SW 1271 (cell line): Measurements from ENCODE around the gene SLC12A8.

Source experiments
- DNase-seq, 2 experiments: peaks; one replicate each; lab custom pipeline; 2025; lab: John Stamatoyannopoulos, UW

Gene SLC12A8

GRCh38 chr3:125052624-125053303 lies 159.8 kb downstream of the SLC12A8 start:
- peak in 1 of 2 experiments; percentile 42 for DNase-seq

GRCh38 chr3:125051715-125052581 lies 160.6 kb downstream of the SLC12A8 start:
- peak in 1 of 2 experiments; percentile 49 for DNase-seq

- no peak for DNase-seq
Observed at GRCh38 chr3:125051205-125051604, 161.3 kb downstream of the SLC12A8 start.

GRCh38 chr3:125050488-125051090 lies 162.0 kb downstream of the SLC12A8 start:
- no peak for DNase-seq

GRCh38 chr3:125048282-125048681 lies 164.3 kb downstream of the SLC12A8 start:
- no peak for DNase-seq

GRCh38 chr3:125045965-125046364 lies 166.6 kb downstream of the SLC12A8 start:
- DNase-seq = peak in 1 of 2 experiments; percentile 50

GRCh38 chr3:125045194-125045593 lies 167.4 kb downstream of the SLC12A8 start:
- DNase-seq = no peak

GRCh38 chr3:125043599-125044151 lies 168.9 kb downstream of the SLC12A8 start:
- DNase-seq = no peak

- DNase-seq = no peak
Observed at GRCh38 chr3:125042725-125043406, 169.7 kb downstream of the SLC12A8 start.

GRCh38 chr3:125039131-125040100 lies 173.1 kb downstream of the SLC12A8 start:
- DNase-seq = no peak

- no peak for DNase-seq
Observed at GRCh38 chr3:125037498-125038150, 174.9 kb downstream of the SLC12A8 start.

- DNase-seq = no peak
Observed at GRCh38 chr3:125035217-125035616, 177.3 kb downstream of the SLC12A8 start.

- no peak for DNase-seq
Observed at GRCh38 chr3:125033616-125034015, 178.9 kb downstream of the SLC12A8 start.

- DNase-seq = no peak
Observed at GRCh38 chr3:125033135-125033534, 179.4 kb downstream of the SLC12A8 start.

- DNase-seq = no peak
Observed at GRCh38 chr3:125032683-125033082, 179.9 kb downstream of the SLC12A8 start.
